Hepatocyte (in vitro differentiated cells): ENCODE results near the gene GRAMD1A. TPM values are rescaled to one million over a fixed set of nuclear protein-coding genes. Genes with fewer than 3 reads are reported as not detected.

Experiments used
- DNase-seq: peaks from one replicate; pipeline ENCODE4 v3.0.0-alpha.2; 2016; ENCODE audit warnings: low spot score
- H2AFZ ChIP-seq: fragments of 200-600 bp; sonication (generic); 2 replicates; pipeline ENCODE4 v1.6.0; 2016; ENCODE audit warnings: antibody characterized with exemption, mild to moderate bottlenecking
- H3K27ac ChIP-seq: fragments of 200-600 bp; sonication (generic); 2 replicates; pipeline ENCODE4 v1.5.1; 2016; ENCODE audit warnings: mild to moderate bottlenecking
- H3K27me3 ChIP-seq: fragments of 200-600 bp; sonication (generic); 2 replicates; pipeline ENCODE4 v1.6.1; 2016
- H3K36me3 ChIP-seq: fragments of 200-600 bp; sonication (generic); replicated peaks from 2 replicates; pipeline ENCODE4 v1.5.1; 2016; ENCODE audit warnings: low read depth; ENCODE audit not compliant: insufficient read depth
- H3K4me1 ChIP-seq: fragments of 200-600 bp; sonication (generic); 2 replicates; pipeline ENCODE4 v1.5.1; 2016; ENCODE audit warnings: mild to moderate bottlenecking, moderate library complexity; ENCODE audit not compliant: insufficient read depth
- H3K4me2 ChIP-seq: fragments of 200-600 bp; sonication (generic); 2 replicates; pipeline ENCODE4 v1.6.0; 2016
- H3K4me3 ChIP-seq: fragments of 200-600 bp; sonication (generic); 2 replicates; pipeline ENCODE4 v1.5.1; 2016; ENCODE audit warnings: mild to moderate bottlenecking
- H3K79me2 ChIP-seq: fragments of 200-600 bp; sonication (generic); 2 replicates; pipeline ENCODE4 v1.6.0; 2017; ENCODE audit warnings: mild to moderate bottlenecking
- H3K9me2 ChIP-seq: fragments of 200-600 bp; sonication (generic); replicated peaks from 2 replicates; pipeline ENCODE4 v1.6.0; 2017; ENCODE audit warnings: mild to moderate bottlenecking; ENCODE audit not compliant: insufficient read depth
- H3K9me3 ChIP-seq: fragments of 200-600 bp; sonication (generic); 2 replicates; pipeline ENCODE4 v1.5.1; 2016; ENCODE audit warnings: low read depth, mild to moderate bottlenecking
- H4K20me1 ChIP-seq: fragments of 200-600 bp; sonication (generic); 2 replicates; pipeline ENCODE4 v1.6.0; 2016; ENCODE audit warnings: mild to moderate bottlenecking; ENCODE audit not compliant: insufficient read depth, poor library complexity, severe bottlenecking
- CTCF ChIP-seq: fragments of 200-600 bp; sonication (generic); IDR thresholded peaks from 2 replicates; pipeline ENCODE4 v1.5.1; 2016; ENCODE audit warnings: antibody characterized with exemption, mild to moderate bottlenecking; ENCODE audit not compliant: poor library complexity
- EZH2 ChIP-seq: fragments of 200-600 bp; sonication (generic); IDR thresholded peaks from 2 replicates; pipeline ENCODE4 v1.6.1; 2016; ENCODE audit warnings: antibody characterized with exemption, mild to moderate bottlenecking, borderline replicate concordance
- EZH2phosphoT487 ChIP-seq: fragments of 200-600 bp; sonication (generic); IDR thresholded peaks from one replicate; pipeline ENCODE4 v1.6.1; 2018; ENCODE audit warnings: antibody characterized with exemption, mild to moderate bottlenecking, low read depth, moderate library complexity; ENCODE audit not compliant: unreplicated experiment, severe bottlenecking
- WGBS: methylation state at CpG from one replicate; pipeline ENCODE4 v1.1.6; 2016; ENCODE audit warnings: low lambda C conversion rate; ENCODE audit errors: missing lambda C conversion rate; 5-methylcytosine and 5-hydroxymethylcytosine counted together
- polyA plus RNA-seq: library from polyadenylated mRNA; unstranded; fragments of >200 nt; fragmentation: Nextera tagmentation; extraction: Ambion mirVana; gene quantifications from 2 replicates; pipeline ENCODE4 v1.2.1, GENCODE V29; 2016
- total RNA-seq: library from RNA; depleted of rRNA; stranded (reverse); fragments of >200 nt; gene quantifications from 2 replicates; pipeline ENCODE4 v1.2.3, GENCODE V29; 2014

The GRAMD1A gene
- total and polyA plus RNA-seq, 2 experiments from 2014 or later, result 34.8 to 92.4 TPM

- Histone ChIP-seq H3K4me1 (peaks cover 4% of the 10 kb centered on the region), H2AFZ (no peak overlapping the region), H3K4me3 (no peak overlapping the region), H4K20me1 (no peaks in the 10 kb centered on the region), H3K9me2 (no peaks in the 10 kb centered on the region), H3K27me3 (peaks cover 3% of the 10 kb centered on the region), H3K36me3 (no peaks in the 10 kb centered on the region), H3K27ac (no peak overlapping the region), H3K9me3 (no peaks in the 10 kb centered on the region), H3K79me2 (no peaks in the 10 kb centered on the region), H3K4me2 (no peak overlapping the region)
- TF ChIP-seq CTCF (no peak), EZH2 (no peak), EZH2phosphoT487 (no peak)
- DNase-seq, result no peak
- WGBS, result 100% methylated on average over 9 of the region's 21 CpGs
Observed at GRCh38 chr19:35025969-35026368, 25.8 kb downstream of the GRAMD1A start.

- H3K79me2 ChIP-seq, result no peaks in the 10 kb centered on the region
- 90% methylated on average over 6 of the region's 6 CpGs for WGBS
- no peak overlapping the region for H3K27ac ChIP-seq
- no peaks in the 10 kb centered on the region for H3K36me3 ChIP-seq
- DNase-seq, result no peak
- H3K27me3 ChIP-seq, result peaks cover 8% of the 10 kb centered on the region
- peaks cover 8% of the 10 kb centered on the region for H3K4me1 ChIP-seq
- no peak overlapping the region for H2AFZ ChIP-seq
- no peak overlapping the region for H3K4me3 ChIP-seq
- H3K9me2 ChIP-seq, result no peaks in the 10 kb centered on the region
- H3K4me2 ChIP-seq, result no peak overlapping the region
- no peaks in the 10 kb centered on the region for H3K9me3 ChIP-seq
- TF ChIP-seq EZH2phosphoT487, result no peak
- TF ChIP-seq EZH2, result no peak
- TF ChIP-seq CTCF, result no peak
- H4K20me1 ChIP-seq, result no peaks in the 10 kb centered on the region
Observed at GRCh38 chr19:35026418-35026817, 26.3 kb downstream of the GRAMD1A start.

GRCh38 chr19:35027009-35027408 lies 26.9 kb downstream of the GRAMD1A start:
- Histone ChIP-seq H2AFZ (no peak overlapping the region), H3K79me2 (no peaks in the 10 kb centered on the region), H3K4me1 (peaks cover 9% of the 10 kb centered on the region), H3K27ac (no peak overlapping the region), H3K4me2 (no peak overlapping the region), H3K4me3 (no peak overlapping the region), H3K9me2 (no peaks in the 10 kb centered on the region), H3K36me3 (no peaks in the 10 kb centered on the region), H3K27me3 (peaks cover 14% of the 10 kb centered on the region), H3K9me3 (no peaks in the 10 kb centered on the region), H4K20me1 (no peaks in the 10 kb centered on the region)
- WGBS, result 94% methylated on average over 8 of the region's 8 CpGs
- no peak for TF ChIP-seq EZH2phosphoT487
- TF ChIP-seq CTCF, result no peak
- TF ChIP-seq EZH2, result no peak
- DNase-seq, result no peak
